ENCODE measurements around the gene TRIM62. TPM values are rescaled to one million over a fixed set of nuclear protein-coding genes. Genes with fewer than 3 reads are reported as not detected.

Gene TRIM62
- total and polyA plus RNA-seq, 4 donors: 2.6 to 6.7 (median 4.3) TPM

GRCh38 chr1:33147275-33147996 is 34.4 kb downstream of the TRIM62 start:
- WGBS, 2 donors: 97 to 98% methylated on average over 30 of the region's 30 CpGs
- no peak for TF ChIP-seq CTCF (IDR thresholded peaks at IDR 0.05; ENCODE audit: control extremely low read depth, extremely low read depth)

GRCh38 chr1:33146003-33146402 is 35.8 kb downstream of the TRIM62 start:
- no peak for ATAC-seq (ENCODE audit: insufficient read depth, low FRiP score)
- no peak for DNase-seq
- H3K27ac ChIP-seq (ENCODE audit: low read depth in 1 of 2, low read length in 1 of 2): no peak overlapping the region

More at GRCh38 chr1:33147275-33147996, 34.4 kb downstream of the TRIM62 start:
- Histone ChIP-seq H3K27me3 (ENCODE audit: control insufficient read depth in 3 of 3, insufficient read depth in 3 of 3, low read length in 2 of 3) (no peaks in the 10 kb centered on the region), H3K9me3 (ENCODE audit: control insufficient read depth in 4 of 4, insufficient read depth in 3 of 4, low read length in 3 of 4) (no peaks in the 10 kb centered on the region), H3K4me3 (no peak overlapping the region), H3K9ac (ENCODE audit: insufficient read depth in 1 of 2, low read length in 2 of 2) (no peak overlapping the region), H3K4me1 (ENCODE audit: control insufficient read depth in 5 of 5, insufficient read depth in 5 of 5, low read length in 5 of 5) (peaks cover 0 to 14% (median 5%) of the 10 kb centered on the region in 5 donors), H3K27ac (ENCODE audit: low read depth in 1 of 2, low read length in 1 of 2) (no peak overlapping the region), H3K36me3 (ENCODE audit: control insufficient read depth in 4 of 4, insufficient read depth in 4 of 4, low read length in 4 of 4) (peaks cover 0 to 17% (median 6%) of the 10 kb centered on the region in 4 donors)
- no peak for DNase-seq
- ATAC-seq (ENCODE audit: insufficient read depth, low FRiP score): no peak

GRCh38 chr1:33143698-33144097 is 38.1 kb downstream of the TRIM62 start:
- no peaks in the 10 kb centered on the region for H3K27me3 ChIP-seq (ENCODE audit: control insufficient read depth in 3 of 3, insufficient read depth in 3 of 3, low read length in 2 of 3)
- no peak overlapping the region for H3K27ac ChIP-seq (ENCODE audit: low read depth in 1 of 2, low read length in 1 of 2)
- H3K4me1 ChIP-seq (ENCODE audit: control insufficient read depth in 5 of 5, insufficient read depth in 5 of 5, low read length in 5 of 5): peaks cover 0 to 5% (median 0%) of the 10 kb centered on the region in 5 donors
- no peaks in the 10 kb centered on the region for H3K9me3 ChIP-seq (ENCODE audit: control insufficient read depth in 4 of 4, insufficient read depth in 3 of 4, low read length in 3 of 4)
- WGBS, 2 donors: 60 to 67% methylated on average over 2 of the region's 2 CpGs
- H3K36me3 ChIP-seq (ENCODE audit: control insufficient read depth in 4 of 4, insufficient read depth in 4 of 4, low read length in 4 of 4): peaks cover 0 to 17% (median 6%) of the 10 kb centered on the region in 4 donors
- no peak for DNase-seq
- no peak for TF ChIP-seq CTCF (IDR thresholded peaks at IDR 0.05; ENCODE audit: control extremely low read depth, extremely low read depth)
- H3K9ac ChIP-seq (ENCODE audit: insufficient read depth in 1 of 2, low read length in 2 of 2): no peak overlapping the region
- no peak overlapping the region for H3K4me3 ChIP-seq
- ATAC-seq (ENCODE audit: insufficient read depth, low FRiP score): no peak

More at GRCh38 chr1:33146003-33146402, 35.8 kb downstream of the TRIM62 start:
- Histone ChIP-seq H3K4me3 (no peak overlapping the region), H3K36me3 (ENCODE audit: control insufficient read depth in 4 of 4, insufficient read depth in 4 of 4, low read length in 4 of 4) (peaks cover 0 to 17% (median 6%) of the 10 kb centered on the region in 4 donors), H3K9me3 (ENCODE audit: control insufficient read depth in 4 of 4, insufficient read depth in 3 of 4, low read length in 3 of 4) (no peaks in the 10 kb centered on the region), H3K4me1 (ENCODE audit: control insufficient read depth in 5 of 5, insufficient read depth in 5 of 5, low read length in 5 of 5) (peaks cover 0 to 14% (median 5%) of the 10 kb centered on the region in 5 donors), H3K9ac (ENCODE audit: insufficient read depth in 1 of 2, low read length in 2 of 2) (no peak overlapping the region), H3K27me3 (ENCODE audit: control insufficient read depth in 3 of 3, insufficient read depth in 3 of 3, low read length in 2 of 3) (no peaks in the 10 kb centered on the region)
- 58 to 87% methylated on average over 3 of the region's 3 CpGs for WGBS, 2 donors
- no peak for TF ChIP-seq CTCF (IDR thresholded peaks at IDR 0.05; ENCODE audit: control extremely low read depth, extremely low read depth)
